NCI-H345 (cell line): ENCODE measurements around the gene MED20.

Experiments
- DNase-seq: peaks from one replicate; lab custom pipeline; 2025; lab: John Stamatoyannopoulos, UW

MED20 gene

DNA sequence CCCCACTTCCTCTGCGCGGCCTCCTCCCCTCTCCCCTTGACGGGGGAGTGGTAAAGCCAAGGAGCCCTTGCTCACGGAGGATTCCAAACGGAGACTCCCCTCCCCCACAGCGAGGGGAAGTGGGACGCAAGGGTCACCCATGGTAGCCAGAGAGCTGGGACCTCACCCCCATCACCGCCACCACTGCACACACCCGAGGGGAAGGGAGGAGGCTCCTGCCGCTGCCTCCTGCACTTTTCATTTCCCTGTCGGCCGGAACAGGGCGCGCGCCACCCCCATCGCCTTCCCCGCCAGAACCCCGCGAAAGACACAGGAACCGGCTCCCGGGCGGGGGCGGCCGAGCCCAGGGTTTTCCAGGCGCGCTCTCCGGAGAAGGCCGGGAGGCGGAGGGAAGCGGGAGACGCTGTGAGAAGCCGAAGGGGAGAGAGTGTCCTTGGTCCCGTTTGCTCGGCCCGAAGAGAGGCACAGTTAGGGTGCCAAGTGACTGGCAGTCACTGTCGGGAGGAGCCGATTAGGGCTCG, 19.9 kb upstream of the MED20 start:
- DNase-seq, result peak; percentile 20

DNA sequence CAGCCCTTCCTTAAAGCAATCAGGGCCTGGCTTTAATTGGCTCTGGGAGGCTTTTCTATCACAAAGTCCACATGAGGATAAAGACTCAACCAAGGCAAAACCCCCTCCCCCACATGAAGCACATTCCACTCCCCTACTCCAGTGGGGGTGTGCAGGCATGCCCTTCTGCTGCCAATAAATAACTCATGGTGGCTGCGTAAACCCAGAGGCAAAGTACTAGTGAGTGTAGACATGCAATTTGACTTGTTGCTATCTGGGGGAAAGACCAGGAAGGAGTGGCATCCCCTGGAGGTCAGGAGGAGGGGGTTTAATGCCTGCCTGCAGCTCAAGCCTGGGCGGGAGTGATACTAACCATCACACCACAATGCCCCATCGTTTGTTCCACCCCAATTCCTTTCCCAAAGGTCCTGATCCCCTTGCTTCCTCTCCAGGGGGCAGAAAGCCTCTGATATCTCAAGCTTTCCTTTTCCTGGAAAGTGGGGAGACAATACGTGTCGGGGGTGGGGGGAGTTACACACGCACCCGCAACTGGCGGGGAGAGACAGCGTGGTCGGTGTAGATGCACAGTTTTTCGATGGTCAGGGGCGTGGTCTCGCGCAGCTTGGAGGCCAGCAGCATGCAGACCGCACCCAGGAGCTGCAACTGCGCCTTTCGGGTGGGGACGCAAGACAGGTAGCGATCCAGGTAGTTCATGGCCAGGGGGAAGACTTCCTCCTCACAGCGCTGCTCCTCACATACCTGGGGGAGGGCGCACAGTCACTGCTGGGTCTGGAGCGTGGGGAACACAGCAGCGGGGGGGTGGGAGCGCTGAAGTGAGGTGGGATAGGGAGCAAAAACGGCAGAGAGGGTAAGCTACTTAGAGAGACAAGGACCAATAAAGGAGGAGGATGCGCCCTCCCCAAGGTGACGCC, 19.2 kb upstream of the MED20 start:
- no peak for DNase-seq

DNA sequence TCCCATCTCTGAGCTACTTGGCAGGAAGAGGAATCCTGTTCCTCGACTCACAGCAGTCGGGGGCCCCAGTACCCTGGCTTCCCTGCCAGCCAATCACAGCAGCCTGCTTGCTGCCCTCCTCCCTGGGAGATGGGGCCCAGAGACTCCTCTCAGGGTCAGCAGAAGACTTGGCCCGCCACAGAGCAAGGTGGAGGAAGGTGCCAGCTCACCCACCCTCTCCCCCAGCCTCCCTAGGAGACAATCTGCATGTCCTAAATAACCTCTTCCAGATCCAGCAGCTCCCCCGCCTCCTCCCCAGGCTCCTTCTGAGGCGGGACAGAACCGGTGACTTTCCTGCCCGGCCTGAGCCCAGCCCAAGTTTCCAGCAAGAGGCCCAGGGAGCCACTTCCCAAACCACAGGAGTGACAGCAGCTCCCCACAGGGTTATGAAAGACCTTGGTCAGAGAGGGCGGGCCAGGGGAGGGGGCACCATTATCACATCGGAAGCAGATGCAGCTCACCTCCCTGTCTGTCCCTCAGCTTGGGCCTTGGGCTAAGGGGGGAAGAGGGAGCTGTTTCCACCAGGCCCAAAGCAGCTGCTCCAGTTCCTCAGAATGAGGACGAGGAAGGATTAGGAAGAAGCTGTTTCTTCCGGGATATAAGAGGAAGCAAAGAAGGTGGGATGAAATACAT, 18.4 kb upstream of the MED20 start:
- DNase-seq, result no peak

DNA sequence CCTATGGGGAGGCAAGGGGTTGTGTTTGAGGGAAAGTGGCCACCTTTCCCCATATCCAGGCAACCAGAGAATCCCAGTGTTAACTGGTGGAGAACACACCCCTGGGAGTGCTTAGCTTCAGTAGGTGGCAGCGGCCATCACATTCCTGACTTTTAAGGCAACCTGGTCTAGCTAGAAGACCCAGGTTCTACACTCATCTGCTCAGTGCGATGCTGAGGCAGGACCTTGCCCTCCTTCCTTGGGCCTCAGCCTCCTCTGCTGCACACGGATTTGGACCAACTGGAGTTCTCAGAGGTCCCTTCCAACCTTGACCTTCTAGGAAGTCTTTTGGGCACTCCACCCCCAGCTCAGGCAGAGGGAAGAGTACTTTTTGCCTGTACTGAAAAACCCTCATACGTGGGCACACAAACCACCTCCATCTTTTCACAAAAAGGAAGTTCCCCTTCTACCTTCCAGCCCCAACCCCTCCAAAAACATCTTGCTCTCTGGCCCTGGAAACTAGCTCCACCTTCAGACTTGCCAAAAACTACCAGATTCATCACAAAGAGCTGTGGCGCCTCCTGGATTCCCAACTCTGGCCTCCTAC, 17.7 kb upstream of the MED20 start:
- DNase-seq, result no peak

DNA sequence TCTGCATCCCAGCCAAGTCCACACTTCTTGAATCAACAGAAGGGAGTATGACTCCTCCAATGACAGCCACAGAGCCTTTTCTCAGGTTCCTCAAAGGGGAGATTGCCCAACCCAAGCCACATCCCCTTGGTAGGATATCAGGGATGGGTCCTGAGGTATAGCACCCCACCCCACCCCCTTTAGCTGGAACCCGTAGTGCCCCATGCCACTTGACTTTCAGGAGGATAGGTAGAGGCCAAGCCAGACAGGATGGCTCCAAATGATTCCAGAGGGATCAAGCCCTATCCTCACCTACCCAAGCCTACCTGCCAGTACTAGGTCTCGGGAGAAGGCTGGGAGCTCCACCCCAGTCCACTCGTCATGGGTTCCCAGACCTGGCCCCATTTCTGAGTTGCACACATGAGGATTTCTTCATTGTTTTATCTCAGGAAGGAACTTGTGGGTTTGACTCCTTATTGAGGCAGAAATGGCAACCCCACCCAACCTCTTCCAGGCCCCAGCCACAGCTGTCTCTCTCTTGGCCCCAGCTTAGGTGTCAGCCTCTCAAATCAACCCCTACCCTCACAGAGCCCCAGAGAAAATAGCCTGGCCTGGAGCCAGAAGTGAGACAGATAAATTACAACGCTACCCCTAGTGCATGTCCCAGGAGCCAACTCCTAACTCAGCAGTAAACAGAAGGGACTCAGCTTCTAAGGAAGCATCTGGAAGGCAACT, 17.1 kb upstream of the MED20 start:
- DNase-seq, result no peak

DNA sequence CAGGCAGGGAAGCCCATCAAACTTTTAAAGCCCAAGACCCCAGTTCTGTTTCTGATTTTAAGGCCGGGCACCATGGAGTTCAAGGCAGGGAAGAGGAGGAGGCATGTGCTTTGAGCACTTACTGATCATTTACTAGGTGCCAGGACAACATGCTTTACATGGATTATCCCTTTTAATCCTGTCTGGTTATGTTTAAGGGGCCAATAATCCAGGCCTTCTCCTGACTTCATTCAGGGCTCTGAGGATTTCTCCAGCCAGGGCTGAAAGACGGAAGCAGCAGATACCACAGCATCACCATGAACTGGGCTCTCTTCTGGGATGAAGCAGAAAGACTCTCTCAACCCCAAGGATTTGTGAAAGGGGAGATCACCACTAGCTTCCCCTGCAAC, 16.5 kb upstream of the MED20 start:
- DNase-seq, result no peak

DNA sequence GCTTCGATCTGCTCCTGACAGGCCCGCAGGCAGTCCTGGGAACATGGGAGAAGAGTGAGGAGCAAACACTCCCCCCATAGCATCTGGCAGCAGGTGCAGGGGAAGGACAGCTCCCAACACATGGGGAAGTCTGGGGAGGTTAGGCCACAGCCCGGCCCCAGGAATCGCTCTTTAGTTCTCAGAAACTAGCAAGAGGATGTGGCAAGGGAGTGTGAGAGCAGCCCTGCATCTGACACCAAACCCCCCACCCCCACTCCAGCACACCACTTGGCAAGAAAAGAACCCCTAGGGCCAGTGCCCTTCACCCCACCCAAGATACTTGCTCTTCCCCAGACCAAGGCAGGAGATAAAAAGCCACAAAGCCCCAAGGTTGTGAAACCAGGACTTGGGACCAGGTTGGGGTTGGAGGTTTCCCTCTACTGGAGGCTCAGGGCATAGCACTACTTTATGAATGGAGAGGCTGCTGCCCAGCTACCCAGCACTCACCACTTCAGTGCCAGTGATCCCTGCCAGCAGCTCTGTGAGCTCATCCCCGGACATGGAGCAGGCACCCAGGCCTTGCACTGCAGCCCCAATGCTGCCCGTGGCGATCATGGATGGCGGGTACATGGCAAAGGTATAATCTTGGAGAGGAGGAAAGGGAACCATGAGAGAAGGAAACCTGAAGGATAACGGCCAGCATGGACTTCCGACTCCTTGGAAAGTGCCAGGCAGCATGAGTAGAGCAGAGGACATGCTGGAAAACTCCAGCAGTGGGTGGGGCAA, 15.3 kb upstream of the MED20 start:
- DNase-seq, result peak; percentile 66

DNA sequence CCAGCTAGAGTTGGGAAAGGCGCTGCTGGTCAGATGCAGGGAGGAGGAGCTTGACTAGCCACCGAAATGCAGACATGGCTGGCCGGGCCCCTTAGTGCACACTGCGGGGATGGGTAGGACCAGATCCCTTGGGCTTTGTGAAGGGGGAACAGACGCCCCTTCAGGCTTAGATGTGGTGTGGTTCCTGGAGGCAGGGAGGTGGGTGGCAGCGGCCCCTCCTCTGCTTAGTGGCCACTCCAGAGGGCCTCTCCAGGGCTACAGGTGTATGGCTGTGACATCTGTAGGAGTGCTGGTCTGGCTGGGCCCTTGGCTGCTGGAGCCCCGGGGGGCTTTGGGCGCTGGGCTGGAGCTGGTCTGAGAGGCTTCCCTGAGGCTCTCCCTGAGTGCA, 14.7 kb upstream of the MED20 start:
- no peak for DNase-seq

DNA sequence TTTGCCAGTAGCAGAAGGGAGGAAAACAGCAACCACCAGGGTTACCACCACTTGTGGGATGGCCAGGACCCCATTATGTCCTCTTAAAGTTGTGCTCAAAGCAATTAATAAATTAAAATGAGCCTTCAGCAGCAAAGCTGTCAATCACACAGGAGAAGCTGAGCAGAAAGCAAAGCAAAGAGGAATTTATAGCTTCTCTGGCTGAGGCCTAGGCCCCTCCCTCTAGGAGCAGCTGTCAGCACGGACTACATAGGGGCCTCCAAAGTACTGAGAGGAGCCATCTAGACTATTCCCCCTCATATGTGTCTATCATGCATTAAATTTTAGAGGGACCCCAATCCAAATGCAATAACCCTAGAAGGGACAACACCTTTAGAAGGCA, 14.2 kb upstream of the MED20 start:
- no peak for DNase-seq

DNA sequence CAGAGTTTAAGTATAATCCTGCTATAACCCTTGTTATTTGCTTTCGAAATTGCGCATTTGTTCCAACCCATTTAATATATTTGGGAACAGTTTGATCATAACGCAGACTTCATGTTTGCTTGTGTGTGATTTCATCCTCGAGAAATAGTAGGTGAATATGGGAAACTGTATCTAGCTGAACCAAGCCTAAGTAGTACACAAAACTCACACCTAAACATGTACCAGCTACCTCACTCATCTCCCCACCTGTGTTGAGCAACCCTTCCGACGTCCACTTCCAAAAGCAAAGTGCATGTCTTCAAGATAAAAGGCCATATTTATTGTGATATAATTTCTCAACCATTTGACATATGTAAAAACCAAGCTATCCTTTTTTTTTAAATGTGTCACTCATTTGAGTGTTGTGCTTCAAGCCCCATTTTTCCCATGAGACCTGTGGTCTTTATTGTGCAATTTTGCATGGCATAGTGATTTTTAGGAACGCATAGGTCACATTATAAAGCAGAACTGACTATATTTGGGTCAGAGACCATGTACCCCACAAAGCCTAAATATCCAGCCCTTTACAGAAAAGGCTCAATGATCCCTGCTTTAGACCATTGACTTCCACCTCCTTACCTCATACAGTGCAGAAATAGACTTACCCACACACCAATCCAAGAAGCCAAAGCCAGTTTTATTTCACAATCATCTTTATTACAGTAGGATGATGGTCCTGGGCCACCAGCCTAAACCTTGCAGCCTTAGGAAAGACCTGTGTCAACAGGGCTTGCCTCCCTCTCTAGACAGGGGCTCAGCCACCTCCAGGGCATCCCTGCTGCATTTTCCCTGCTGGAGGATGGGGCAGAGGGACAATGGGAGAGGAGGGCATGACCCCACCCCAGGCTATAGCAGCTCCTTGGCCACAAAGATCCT, 13.6 kb upstream of the MED20 start:
- DNase-seq, result no peak

DNA sequence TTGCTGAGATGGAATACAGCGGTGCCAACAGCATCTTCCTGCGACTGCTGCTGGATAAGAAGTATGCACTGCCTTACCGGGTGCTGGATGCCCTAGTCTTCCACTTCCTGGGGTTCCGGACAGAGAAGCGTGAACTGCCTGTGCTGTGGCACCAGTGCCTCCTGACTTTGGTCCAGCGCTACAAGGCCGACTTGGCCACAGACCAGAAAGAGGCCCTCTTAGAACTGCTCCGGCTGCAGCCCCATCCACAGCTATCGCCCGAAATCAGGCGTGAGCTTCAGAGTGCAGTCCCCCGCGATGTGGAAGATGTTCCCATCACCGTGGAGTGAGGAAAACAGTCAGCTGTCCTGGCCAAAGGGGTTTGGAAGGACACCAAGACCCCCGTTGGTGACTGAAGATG, 11.4 kb upstream of the MED20 start:
- no peak for DNase-seq

DNA sequence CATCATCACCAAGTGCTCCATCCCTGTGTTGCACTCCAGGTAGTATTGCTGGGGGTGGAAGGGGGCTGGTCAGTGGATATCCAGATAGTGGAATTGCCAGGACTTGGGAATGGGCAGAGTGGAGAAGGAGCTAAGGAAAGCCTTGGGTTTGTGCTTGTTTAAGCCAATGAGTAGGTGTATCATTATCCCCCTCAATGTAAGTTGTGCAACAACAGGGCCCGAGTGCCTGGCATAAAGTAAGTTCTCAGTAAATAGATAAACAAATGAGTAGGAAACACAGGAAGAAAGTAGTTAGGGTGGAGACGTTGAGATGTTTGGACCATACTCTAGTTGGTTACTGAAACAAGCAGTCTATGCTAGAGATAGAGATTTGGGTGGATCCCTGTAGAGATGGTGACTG, 10.9 kb upstream of the MED20 start:
- no peak for DNase-seq

DNA sequence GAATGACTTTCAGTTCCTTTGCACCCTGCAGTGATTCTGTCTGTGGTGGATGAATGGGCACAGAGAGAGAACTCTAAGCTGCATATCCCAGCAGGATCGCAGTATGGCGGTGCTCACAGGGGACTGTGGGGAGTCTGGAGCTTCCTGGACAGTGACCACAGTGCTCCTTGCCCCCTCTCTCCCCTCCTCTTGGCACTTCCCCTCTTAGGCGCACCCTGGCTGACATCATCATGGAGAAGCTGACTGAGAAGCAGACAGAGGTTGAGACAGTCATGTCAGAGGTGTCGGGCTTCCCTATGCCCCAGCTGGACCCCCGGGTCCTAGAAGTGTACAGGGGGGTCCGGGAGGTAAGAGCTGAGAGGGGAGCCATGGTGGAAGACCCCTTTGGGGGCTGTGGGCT, 9.0 kb upstream of the MED20 start:
- DNase-seq, result no peak

DNA sequence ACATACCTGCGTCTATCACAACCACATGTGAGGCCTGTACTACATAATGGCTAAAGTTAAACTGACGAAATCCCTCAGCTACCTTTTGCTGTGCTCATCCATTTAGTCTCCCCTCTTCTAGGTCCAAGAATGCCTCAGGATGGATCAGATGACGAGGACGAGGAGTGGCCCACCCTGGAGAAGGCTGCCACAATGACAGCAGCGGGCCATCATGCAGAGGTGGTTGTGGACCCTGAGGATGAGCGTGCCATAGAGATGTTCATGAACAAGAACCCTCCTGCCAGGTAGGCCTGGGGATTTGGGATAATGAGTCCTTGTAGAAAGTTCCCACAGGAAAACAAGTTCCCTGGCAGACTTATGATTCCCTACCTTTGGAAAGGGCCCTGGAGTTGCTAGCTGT, 6.3 kb upstream of the MED20 start:
- no peak for DNase-seq

DNA sequence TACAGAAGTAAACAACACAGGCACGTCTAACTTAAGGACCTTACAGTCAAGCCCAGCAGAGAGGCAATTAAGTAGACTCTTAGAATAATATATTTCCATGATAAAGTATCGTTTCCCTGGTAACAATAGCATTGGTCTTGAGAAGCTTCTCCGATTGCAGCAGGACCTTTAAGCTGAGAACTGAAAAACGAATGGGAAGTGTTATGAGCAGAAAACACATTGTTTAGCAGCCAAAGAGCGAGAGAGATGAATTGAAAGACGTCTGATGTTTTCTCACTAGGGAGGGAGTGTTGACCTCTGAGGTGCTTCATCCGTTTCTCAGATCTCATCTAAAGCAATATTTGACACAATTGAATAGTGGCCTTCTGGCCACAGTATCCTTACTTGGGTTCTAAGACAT, 1.2 kb upstream of the MED20 start:
- no peak for DNase-seq

DNA sequence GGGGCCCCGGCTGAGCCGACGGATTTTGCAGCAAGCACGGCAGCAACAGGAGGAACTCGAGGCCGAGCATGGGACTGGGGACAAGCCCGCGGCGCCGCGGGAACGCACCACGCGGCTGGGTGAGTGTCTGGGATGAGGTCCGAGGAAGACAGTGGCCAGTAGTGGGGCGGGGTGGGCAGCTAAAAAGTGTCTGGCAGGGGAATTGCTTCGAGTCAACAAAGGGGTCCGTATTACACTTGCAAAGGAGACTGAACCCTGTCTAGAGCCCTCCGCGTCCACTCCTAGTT, 716 bp upstream of the MED20 start:
- no peak for DNase-seq

DNA sequence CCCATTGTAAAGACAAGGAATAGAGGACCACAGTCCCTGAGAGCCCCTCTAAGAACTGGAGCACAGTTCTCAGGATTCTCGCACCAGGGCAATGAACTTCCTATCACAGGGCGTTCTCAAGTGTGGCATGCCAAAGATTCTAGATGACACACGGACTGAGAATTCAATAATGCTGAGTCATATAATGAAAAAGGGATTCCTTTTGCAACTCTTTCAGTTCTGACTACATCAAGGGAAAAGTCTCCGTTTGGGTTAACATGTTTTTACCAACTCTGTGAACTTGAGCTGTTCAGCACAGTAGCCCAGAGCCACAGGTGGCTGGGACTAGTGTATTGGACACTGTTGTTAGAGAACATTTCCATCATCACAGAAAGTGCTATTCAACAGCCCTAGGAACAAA, 3.4 kb downstream of the MED20 start:
- DNase-seq, result no peak

DNA sequence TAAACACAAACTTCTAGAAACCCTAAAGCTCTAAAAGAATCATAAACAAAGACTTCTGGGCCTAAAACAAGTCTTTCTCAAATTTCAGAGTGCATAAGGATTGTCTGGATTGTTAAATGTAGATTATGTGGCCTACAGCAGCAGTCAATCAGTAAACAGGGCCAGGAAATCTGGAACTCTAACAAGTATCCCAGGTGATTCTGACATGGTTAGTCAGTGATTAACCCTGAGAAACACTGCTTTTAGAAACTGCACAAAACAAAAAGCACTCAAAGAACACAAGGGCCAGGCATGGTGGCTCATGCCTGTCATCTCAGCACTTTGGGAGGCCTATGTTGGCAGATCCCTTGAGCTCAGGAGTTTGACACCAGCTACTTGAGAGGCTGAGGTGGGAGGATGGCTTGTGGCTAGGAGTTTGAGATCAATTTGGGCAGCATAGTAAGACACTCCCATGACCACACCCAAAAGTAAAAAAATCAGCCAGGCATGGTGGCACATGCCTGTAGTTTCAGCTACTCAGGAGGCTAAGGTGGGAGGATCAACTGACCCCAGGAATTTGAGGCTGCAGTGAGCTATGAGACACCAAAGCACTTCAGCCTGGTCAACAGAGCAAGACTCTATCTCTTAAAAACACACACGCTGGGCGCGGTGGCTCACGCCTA, 5.9 kb downstream of the MED20 start:
- no peak for DNase-seq

DNA sequence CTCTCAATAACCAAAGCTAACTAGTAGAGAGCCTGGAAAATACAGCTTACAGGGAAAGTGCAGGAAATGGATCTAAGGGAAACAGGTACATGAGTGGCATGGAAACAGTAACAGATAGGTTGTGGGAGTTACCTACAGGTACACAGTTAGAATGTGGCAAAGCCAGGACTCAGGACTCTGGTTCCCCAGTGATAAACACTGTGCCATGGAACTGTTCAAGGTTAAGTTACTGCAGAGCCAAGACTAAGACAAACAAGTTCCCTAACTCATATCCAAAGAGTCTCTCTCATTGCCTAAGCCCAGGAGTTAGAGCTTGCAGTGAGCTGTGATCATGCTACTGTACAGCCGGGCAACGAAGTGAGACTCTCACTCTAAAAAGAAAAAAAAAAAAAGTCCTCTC, 6.6 kb downstream of the MED20 start:
- DNase-seq, result no peak

DNA sequence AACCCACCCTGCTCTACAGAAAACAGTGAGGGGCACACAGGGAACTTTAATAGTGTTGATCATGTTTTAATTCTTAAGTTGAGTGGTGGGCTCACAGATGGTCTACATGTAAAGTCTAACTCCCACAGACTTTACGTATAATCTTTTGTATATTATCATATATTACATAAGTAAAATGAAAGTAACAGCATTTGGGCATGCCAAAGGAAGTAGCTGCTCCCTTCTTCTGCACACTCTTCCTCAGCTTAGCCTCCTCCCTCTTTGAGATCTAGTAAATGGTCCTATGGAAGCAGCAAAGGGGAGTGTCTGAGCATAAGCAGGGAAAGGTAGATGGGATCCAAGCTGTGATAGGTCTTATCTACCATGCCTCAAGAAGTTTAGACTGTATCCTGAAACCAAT, 11.2 kb downstream of the MED20 start:
- DNase-seq, result no peak
